Endothelial cell of umbilical vein (primary cell): ENCODE data around the gene SLC9C1. TPM values are rescaled to one million over a fixed set of nuclear protein-coding genes. Genes with fewer than 3 reads are reported as not detected.

ENCODE experiments used
- BruUV-seq: library from RNA; stranded (reverse); fragments of 400-500 nt; replicated peaks from 2 replicates; lab custom pipeline; 2021; lab: Mats Ljungman, UMichigan
- CTCF ChIA-PET: fragments of 300-600, 350-600 bp; sonication (Branson Sonifier 250); formaldehyde crosslinking; loops from one replicate; lab custom pipeline; 2021; ENCODE audit warnings: antibody characterized with exemption, inconsistent platforms; lab: Charles Lee
- POLR2A ChIA-PET: fragments of 300-600, 350-600 bp; sonication (Branson Sonifier 250); formaldehyde crosslinking; loops from one replicate; lab custom pipeline; 2021; ENCODE audit warnings: antibody characterized with exemption, inconsistent platforms; lab: Charles Lee
- DNase-seq: peaks from one replicate; pipeline ENCODE4 v3.0.0-alpha.2; 2011; ENCODE audit warnings: low read depth, low spot score
- FAIRE-seq: peaks from 2 replicates; lab custom pipeline; 2011; peaks lifted over from hg19 to GRCh38; lab: Jason Lieb, UNC
- H2AFZ ChIP-seq: 2 replicates; pipeline ENCODE4 v1.6.0; 2012; ENCODE audit warnings: low read depth, low read length, control low read depth, inconsistent platforms
- H3K27ac ChIP-seq: 2 replicates; pipeline ENCODE4 v1.5.1; 2011; ENCODE audit warnings: low read depth, mild to moderate bottlenecking, control low read depth, low read length, moderate library complexity; ENCODE audit not compliant: insufficient read depth
- H3K27me3 ChIP-seq, 2 experiments: 2 replicates each; pipeline versions ENCODE4 v1.6.0 to v1.6.1; 2011; ENCODE audit warnings: low read length in 2 of 2, mixed read lengths in 1 of 2; ENCODE audit not compliant: control insufficient read depth in 2 of 2, insufficient read depth in 2 of 2
- H3K36me3 ChIP-seq, 2 experiments: 2 replicates in 1 of 2; 3 replicates in 1 of 2; pipeline ENCODE4 v1.5.1; 2011; ENCODE audit warnings: low read length in 2 of 2, mild to moderate bottlenecking in 1 of 2, moderate library complexity in 1 of 2; ENCODE audit not compliant: control insufficient read depth in 2 of 2, insufficient read depth in 2 of 2; ENCODE audit errors: extremely low read depth in 1 of 2
- H3K4me1 ChIP-seq: 3 replicates; pipeline ENCODE4 v1.5.1; 2011; ENCODE audit warnings: mild to moderate bottlenecking, low read length; ENCODE audit not compliant: control insufficient read depth, insufficient read depth; ENCODE audit errors: extremely low read depth
- H3K4me2 ChIP-seq: 2 replicates; pipeline ENCODE4 v1.6.1; 2011; ENCODE audit warnings: low read length, control low read depth, mixed read lengths; ENCODE audit not compliant: insufficient read depth
- H3K4me3 ChIP-seq, 3 experiments: fragments of 200-600 bp in 1 of 3; sonication (generic), shearing (Covaris generic) in 1 of 3; replicated peaks in 1 of 3; 2 replicates each; pipeline ENCODE4 v1.5.1; 2011 to 2016; ENCODE audit warnings: control low read depth in 3 of 3, low read length in 3 of 3, mild to moderate bottlenecking in 2 of 3, inconsistent platforms in 1 of 3, low read depth in 1 of 3, moderate library complexity in 1 of 3; ENCODE audit not compliant: insufficient read depth in 1 of 3
- H3K79me2 ChIP-seq: 2 replicates; pipeline ENCODE4 v1.6.0; 2012; ENCODE audit warnings: low read length, inconsistent platforms; ENCODE audit not compliant: control insufficient read depth, insufficient read depth
- H3K9ac ChIP-seq: replicated peaks from 2 replicates; pipeline ENCODE3; 2011; ENCODE audit warnings: low read length, control low read depth; ENCODE audit not compliant: insufficient read depth; ENCODE audit errors: extremely low read depth
- H3K9me1 ChIP-seq: replicated peaks from 3 replicates; pipeline ENCODE4 v1.6.0; 2011; ENCODE audit warnings: mild to moderate bottlenecking, low read length; ENCODE audit not compliant: control insufficient read depth, insufficient read depth; ENCODE audit errors: extremely low read depth
- H3K9me3 ChIP-seq: replicated peaks from 2 replicates; pipeline ENCODE4 v1.5.1; 2012; ENCODE audit warnings: low read length, inconsistent platforms; ENCODE audit not compliant: control insufficient read depth, insufficient read depth
- H4K20me1 ChIP-seq: replicated peaks from 2 replicates; pipeline ENCODE3; 2011; ENCODE audit warnings: mild to moderate bottlenecking, low read length; ENCODE audit not compliant: control insufficient read depth, insufficient read depth; ENCODE audit errors: extremely low read depth
- GATA2 ChIP-seq: IDR thresholded peaks from 2 replicates; pipeline ENCODE4 v1.7.0; 2011; ENCODE audit warnings: low read depth, mild to moderate bottlenecking, moderate library complexity, mixed read lengths, low read length; ENCODE audit not compliant: insufficient read length, insufficient read depth
- MYC ChIP-seq: IDR thresholded peaks from one replicate; pipeline ENCODE4 v1.6.1; 2011; ENCODE audit warnings: mild to moderate bottlenecking, low read depth, low read length
- dilution Hi-C: fragments of 300-500 bp; cut with MboI; formaldehyde crosslinking; loops from one replicate; pipeline ENCODE4 v1.15.0; 2019; ENCODE audit warnings: low sequenced_read_pairs; ENCODE audit not compliant: extremely low pct_ligation_motif_present
- intact Hi-C: fragments of 100-400 bp; cut with micrococcal nuclease; formaldehyde crosslinking; loops from one replicate; pipeline ENCODE4 v1.10.0; 2022
- polyA plus RNA-seq, 4 experiments: library from polyadenylated mRNA; depleted of rRNA in 3 of 4; stranded (reverse) in 3 of 4; unstranded in 1 of 4; fragments of >200 nt; gene quantifications; 2 replicates each; pipeline versions ENCODE4 v1.2.1 to v1.2.3, GENCODE V29; 2011 to 2012; ENCODE audit warnings: missing spikeins in 1 of 4
- total RNA-seq: library from RNA; stranded (reverse); gene quantifications from 2 replicates; pipeline ENCODE4 v1.2.3, GENCODE V29; 2021
- TF ChIP-seq, protein P1 (sequence below), 2 donors: IDR thresholded peaks; 1 replicate in 1 of 2; 2 replicates in 1 of 2; pipeline ENCODE4 v1.5.1; 2011; ENCODE audit warnings: low read length in 2 of 2, mild to moderate bottlenecking in 2 of 2, moderate library complexity in 2 of 2, control low read depth in 1 of 2, inconsistent platforms in 1 of 2, low read depth in 1 of 2; ENCODE audit not compliant: insufficient read depth in 1 of 2; ENCODE audit errors: extremely low read depth in 1 of 2

Gene SLC9C1
- total and polyA plus RNA-seq, 2 donors (not counting 3 experiments of a cell fraction or from before 2014, with no cell fraction given) = not detected

DNA sequence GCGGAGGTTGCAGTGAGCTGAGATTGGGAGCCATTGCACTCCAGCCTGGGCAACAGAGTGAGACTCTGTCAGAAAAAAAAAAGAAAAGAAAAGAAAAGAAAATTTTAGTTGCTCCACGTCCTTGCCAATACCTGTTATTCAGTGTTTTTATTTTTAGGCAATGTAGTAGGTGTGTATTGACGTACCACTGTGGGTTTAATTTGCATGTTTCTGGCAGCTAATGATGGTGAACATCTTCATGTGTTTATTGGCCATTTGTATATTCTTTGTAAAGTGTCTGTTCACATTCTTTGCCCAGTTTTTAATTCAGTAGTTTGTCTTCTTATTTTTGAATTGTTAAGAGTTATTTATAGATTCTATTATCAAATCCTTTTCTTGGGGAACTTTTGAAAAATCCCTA, 122.9 kb downstream of the SLC9C1 start:
- Histone ChIP-seq H3K9me1 (no peaks in the 10 kb centered on the region), H3K4me3 (no peak overlapping the region), H4K20me1 (no peaks in the 10 kb centered on the region), H3K27me3 (no peaks in the 10 kb centered on the region), H2AFZ (no peak overlapping the region), H3K79me2 (no peaks in the 10 kb centered on the region), H3K4me2 (no peak overlapping the region), H3K9ac (no peak overlapping the region), H3K9me3 (no peaks in the 10 kb centered on the region), H3K27ac (no peak overlapping the region), H3K4me1 (no peaks in the 10 kb centered on the region), H3K36me3 (no peaks in the 10 kb centered on the region)
- no TSS peak for BruUV-seq
- dilution Hi-C loops = no loop called here
- FAIRE-seq (no peak), DNase-seq (no peak)
- ChIA-PET POLR2A (no interaction called here), CTCF (no interaction called here)
- TF ChIP-seq GATA2 = no peak
- TF ChIP-seq, protein P1, sequence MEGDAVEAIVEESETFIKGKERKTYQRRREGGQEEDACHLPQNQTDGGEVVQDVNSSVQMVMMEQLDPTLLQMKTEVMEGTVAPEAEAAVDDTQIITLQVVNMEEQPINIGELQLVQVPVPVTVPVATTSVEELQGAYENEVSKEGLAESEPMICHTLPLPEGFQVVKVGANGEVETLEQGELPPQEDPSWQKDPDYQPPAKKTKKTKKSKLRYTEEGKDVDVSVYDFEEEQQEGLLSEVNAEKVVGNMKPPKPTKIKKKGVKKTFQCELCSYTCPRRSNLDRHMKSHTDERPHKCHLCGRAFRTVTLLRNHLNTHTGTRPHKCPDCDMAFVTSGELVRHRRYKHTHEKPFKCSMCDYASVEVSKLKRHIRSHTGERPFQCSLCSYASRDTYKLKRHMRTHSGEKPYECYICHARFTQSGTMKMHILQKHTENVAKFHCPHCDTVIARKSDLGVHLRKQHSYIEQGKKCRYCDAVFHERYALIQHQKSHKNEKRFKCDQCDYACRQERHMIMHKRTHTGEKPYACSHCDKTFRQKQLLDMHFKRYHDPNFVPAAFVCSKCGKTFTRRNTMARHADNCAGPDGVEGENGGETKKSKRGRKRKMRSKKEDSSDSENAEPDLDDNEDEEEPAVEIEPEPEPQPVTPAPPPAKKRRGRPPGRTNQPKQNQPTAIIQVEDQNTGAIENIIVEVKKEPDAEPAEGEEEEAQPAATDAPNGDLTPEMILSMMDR (IDR thresholded peaks at IDR 0.05; ENCODE audit: extremely low read depth in 1 of 2, insufficient read depth in 1 of 2, low read depth in 1 of 2, low read length in 2 of 2) = no peak
- no peak for TF ChIP-seq MYC
- intact Hi-C loops = no loop called here

GRCh38 chr3:112170046-112170445, 124.0 kb downstream of the SLC9C1 start:
- H3K27ac ChIP-seq = no peak overlapping the region
- no peaks in the 10 kb centered on the region for H3K79me2 ChIP-seq
- DNase-seq (no peak), FAIRE-seq (peak; percentile 38)
- H2AFZ ChIP-seq = no peak overlapping the region
- no peak overlapping the region for H3K4me2 ChIP-seq
- no TSS peak for BruUV-seq
- H3K4me1 ChIP-seq = no peaks in the 10 kb centered on the region
- H3K36me3 ChIP-seq = no peaks in the 10 kb centered on the region
- no peaks in the 10 kb centered on the region for H4K20me1 ChIP-seq
- no peaks in the 10 kb centered on the region for H3K9me3 ChIP-seq
- no peak overlapping the region for H3K4me3 ChIP-seq
- dilution Hi-C loops (no loop called here), intact Hi-C loops (no loop called here)
- no peak for TF ChIP-seq MYC
- POLR2A ChIA-PET = no interaction called here
- CTCF ChIA-PET = no interaction called here
- no peaks in the 10 kb centered on the region for H3K27me3 ChIP-seq
- H3K9ac ChIP-seq = no peak overlapping the region
- H3K9me1 ChIP-seq = no peaks in the 10 kb centered on the region
